GM21367 (cell line): ENCODE measurements around the gene JAKMIP2.
"Not testable (repeated sequence)": the region's sequence is repeated elsewhere in the genome, so short reads cannot be mapped to it uniquely, and the experiment has no call there.

Source experiments
- ATAC-seq: cut with Tn5 transposase; IDR thresholded peaks from one replicate; pipeline ENCODE4 v1.9.1; 2021; ENCODE audit not compliant: unreplicated experiment

JAKMIP2 gene

DNA sequence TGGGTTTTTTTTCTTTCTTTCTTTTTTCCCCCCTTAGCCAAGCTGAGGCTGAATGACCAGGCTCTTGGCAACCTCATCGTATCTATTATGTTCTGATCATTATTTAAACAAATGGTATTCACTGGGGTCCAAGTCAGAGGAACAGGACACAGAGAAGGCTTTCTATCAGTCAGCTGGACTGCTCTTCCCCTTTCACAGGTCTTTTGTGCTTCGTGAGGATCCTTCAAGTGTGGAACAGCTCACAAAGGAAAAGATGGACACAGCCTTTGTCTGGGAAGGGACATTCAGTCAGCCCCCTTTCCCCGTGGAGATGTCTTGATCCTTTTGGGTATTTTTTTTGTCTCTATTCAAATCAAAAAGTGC lies 218.4 kb downstream of the JAKMIP2 start:
- no peak for ATAC-seq

DNA sequence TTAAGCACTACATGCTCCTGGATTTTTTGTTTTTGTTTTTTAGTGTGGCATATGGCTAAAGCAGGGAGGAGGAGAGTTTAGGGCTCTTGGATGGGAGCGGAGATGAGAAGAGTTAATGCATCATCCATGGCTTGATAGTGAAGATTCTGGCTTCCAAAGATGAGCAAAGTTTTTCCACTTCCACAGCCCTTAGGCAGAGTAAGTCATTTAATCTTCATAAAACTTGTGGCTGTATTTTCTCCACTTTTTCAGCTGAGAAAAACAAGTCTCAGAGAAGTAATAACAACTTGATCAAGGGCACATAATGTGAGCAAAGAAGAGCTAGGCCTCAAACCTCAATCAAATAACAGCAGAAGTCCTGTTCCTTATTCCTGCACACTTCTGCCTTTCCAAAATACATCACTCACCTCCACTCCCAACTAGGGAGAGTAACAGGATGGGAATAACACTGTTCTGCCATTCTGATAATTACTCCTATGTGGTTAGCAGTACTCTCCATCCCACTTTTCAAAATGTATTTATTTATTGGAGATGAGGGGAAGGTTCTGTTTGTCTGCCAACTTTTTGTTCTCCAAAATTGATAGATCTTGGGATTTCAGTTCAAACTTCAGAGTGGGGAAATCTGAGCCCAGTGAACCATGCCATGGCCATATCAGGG lies 218.9 kb downstream of the JAKMIP2 start:
- no peak for ATAC-seq

DNA sequence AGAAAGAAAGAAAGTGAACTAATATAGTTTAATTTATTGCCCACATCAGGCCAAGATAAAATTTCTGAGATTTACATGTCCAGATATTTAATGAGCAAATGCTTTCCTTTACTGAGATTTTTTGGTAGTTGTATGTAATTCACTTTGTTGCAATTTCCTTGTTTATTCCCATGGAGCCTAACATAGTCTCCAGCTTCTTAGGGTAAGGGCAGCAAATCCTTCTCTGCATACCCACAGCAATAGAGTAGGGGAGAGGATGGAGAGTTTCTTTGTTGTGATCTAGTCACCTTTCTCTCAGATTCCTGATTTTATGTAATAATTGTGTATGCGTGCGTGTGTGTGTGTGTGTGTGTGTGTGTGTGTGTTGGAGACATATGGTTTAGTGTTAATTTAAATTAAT lies 221.1 kb downstream of the JAKMIP2 start:
- no peak for ATAC-seq

DNA sequence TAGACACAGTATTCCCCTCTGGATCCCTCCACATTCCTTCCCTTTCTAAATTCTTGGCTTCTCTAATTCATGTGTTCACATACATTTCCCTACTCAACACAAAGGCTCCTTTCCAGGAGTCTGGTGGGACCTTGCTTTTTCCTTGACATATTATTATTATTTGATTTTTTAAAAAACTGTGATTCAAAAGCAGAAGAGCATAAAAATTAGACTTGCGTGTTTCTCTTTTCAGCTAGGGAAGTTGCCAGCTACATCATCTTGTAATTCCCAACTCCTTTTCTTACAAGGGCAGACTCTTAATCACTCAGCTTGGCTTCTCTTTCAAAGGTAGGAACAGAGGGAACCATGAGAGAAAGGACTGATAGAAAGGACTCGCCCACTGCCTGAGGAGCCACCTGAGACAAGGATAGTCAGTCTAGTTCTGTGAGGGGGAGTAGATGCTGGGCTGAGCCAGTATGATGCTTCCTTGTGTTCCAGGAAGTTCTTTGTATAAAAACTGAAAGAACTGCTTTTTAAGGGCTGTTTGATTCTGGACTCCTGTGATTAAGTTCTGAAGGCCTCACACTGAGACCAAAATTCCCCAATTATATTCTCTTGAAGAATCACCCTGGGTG lies 221.7 kb downstream of the JAKMIP2 start:
- ATAC-seq: no peak

DNA sequence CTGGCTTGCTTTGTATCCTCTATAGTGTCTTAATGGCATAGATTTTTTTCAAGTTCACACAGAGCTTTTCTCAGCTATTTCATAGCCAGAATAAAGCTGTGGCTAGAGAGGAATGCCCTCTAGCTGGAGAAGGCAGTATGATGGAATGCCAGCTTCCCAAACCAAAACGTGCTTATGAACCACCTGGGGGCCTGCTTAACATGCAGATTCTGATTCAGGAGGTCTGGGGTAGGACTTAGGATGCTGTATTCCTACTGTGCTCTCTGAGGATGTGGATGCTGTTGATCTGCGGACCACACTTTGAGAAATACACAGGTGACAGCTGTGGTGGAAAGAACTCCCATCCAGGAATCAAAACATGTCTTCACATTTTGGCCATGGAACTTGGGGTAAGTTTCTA lies 222.8 kb downstream of the JAKMIP2 start:
- no peak for ATAC-seq

DNA sequence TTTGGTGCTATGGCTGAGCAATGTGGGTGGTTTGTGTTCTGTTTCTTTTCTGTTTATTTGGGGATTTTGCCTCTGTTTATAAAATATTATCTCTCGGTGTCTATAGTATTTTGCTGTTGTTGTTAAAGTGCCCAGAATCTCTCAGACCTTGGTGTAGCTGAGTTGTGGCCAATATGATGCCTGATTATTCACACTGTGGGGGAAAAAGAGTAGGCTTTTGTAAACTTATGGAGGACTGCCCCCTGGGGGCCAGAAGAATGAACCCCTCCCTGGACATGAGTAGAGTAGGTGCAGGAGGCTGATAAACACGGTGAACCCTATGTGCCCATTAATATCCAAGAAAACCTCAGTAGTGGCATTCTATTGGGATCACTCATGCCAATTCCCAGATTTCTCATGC lies 223.7 kb downstream of the JAKMIP2 start:
- no peak for ATAC-seq

DNA sequence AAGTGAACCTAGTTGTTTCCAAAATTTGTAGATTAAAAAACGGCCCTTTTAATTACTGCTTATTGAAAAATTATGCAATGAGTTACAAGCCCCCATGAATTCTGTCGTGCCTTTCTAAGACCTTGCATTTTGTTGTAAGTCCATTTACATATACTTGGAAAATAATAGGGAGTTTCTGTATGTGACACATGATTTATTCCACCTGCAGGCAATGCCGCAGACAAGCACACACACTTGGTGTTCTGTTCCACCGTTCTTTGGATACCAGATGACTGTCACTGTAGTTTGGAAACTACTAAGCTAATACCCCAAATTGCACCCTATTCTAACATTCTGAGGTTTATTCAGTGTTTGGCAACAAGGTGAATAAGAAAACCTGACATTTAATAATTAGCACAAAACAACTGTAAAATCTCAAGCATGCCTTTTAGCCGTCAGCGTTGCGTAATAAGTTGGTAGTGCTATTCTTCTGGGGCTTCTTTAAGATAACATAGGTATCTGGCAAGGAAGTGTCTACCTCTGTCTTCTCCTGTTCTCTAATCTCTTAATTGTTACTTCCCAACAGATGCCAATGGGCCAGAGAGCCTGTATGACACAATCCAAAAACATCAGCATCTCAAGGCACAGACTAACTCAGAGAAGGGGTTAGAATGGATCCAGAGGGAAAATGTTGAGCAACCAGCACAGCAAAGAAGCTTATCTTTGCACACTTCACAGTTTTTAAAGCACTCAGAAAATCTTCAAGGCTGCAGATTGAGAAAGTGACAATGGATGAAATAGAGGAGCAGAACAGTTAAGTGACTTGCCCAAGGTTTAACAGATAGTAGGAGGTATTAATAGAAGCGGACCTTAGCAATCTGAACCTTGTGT lies 224.4 kb downstream of the JAKMIP2 start:
- ATAC-seq: no peak

DNA sequence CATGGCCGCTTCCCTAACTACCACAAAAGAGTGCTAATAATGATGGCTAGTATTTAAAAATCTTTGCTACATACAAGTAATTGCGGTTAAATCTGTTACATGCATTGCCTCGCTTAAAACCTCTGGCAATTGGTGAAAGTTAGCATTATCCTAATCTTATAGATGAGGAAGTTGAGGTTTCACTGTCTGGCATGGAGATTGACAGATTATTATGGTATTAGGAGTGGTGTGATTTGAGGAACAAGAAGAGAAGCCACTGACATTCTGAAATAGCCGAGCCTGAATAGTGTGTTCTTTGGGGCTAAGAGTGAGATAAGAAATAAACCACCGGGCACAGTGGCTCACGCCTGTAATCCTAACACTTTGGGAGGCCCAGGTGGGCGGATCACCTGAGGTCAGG lies 227.4 kb downstream of the JAKMIP2 start:
- ATAC-seq: no peak

DNA sequence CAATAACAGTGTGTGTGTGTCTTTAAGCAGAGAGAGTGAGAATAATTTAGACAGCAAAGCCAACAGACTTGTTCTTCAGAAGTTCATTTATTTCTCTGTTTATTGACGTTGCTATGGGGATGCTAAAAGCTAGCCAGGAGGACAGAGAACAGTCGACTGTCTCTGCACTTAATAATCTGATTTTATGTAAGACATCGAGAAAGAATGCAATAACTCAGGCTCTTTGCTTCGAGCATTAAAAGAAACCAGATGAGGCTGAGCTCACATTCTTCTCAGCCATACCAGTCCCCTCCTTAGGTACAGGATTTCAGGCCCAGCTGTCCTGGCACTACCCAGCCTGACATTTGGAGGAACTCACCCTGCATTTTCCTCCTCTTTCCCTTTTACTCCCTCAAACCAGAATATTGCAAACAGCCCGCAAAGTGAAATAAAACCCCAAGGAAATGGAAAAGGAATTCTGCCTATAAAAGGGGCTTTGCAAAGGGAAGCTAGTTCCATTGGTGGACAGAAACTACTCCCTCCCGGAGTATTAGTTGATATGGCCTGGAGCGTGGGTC lies 228.2 kb downstream of the JAKMIP2 start:
- ATAC-seq: no peak

DNA sequence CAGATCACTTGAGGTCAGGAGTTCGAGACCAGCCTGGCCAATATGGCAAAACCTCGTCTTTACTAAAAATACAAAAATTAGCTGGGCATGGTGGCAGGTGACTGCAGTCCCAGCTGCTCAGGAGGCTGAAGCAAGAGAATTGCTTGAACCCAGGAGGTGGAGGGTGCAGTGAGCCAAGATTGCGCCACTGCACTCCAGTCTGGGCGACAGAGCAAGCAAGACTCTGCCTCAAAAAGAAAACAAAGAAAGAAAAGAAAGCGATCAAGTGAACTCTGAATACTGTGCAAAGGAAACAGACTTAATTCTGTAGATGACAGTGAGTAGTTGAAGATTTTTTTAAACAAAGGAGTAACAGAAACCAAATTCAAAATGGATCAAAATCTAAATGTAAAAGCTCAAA lies 228.7 kb downstream of the JAKMIP2 start:
- ATAC-seq: not testable (repeated sequence)

DNA sequence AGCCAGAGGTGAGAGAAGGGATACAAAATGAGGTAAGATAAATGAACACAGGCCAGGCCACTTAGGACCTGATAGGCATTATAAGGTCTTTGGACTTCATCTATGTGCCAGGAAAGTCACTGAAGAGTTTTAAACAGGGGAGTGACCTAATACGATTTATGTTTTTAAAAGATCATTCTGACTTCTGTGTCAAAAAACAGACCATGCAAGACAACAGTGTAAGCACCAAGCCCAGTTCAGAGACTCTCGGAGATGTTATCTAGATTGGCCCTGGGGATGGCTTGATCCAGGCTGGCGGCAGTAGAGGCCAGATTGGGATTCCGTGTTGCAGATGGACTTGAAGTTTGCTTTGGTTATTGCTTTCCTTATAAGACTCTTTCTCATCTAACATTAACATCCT lies 229.6 kb downstream of the JAKMIP2 start:
- ATAC-seq: no peak

DNA sequence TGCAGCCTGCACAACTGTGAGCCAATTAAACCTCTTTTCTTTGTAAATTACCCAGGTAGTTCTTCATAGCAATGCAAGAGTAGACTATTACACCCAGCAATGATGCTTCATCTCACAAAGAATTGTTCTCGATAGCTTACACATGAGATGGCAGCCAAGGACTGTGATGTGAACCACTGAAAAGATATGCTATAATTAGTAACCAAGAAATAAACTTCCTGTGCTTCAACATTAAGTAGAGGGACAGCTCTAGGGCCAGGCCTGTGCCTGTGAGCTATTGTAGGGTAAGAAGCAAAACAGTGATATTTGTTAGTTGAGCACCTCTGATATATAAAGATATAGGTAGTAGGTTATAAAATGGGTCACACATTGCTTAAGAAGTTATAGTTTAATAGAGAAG lies 230.9 kb downstream of the JAKMIP2 start:
- no peak for ATAC-seq

DNA sequence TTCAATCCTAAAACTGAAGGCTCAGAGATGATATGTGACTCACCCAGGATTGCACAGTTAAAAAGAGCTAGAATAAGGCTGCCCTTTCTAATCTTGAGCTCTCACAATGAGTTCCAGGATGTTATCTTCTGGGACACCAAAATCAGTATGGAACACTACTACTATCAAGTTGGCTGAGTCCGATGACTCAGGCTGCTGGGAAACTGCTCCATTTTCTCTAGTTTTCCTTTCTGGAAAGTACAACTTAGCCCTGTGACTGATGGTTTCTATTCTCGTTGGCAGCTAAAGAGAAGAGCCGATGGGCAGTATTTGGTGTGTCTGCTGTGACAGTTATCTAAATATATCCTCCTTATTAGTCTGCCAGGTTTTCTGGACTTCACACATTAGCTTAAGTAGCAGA lies 234.8 kb downstream of the JAKMIP2 start:
- ATAC-seq: no peak

DNA sequence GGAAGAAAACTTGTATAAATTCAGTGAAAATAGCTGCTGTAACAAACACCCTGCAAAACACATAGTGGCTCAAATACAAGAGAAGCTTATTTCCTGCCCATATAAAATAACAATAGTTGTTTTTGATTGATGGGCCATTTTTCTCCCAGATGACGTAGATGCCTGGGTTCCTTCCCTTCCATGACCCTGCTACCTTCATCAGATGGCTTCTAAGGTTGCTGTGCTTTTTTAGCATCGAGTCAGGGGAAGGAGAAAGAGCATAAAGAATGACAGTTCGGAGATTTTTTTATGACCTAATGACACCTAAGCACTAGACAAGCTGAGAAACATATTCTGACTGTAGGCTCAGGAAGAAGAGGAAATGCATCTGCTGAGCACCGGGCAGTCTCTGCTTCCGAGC lies 238.0 kb downstream of the JAKMIP2 start:
- ATAC-seq: no peak

DNA sequence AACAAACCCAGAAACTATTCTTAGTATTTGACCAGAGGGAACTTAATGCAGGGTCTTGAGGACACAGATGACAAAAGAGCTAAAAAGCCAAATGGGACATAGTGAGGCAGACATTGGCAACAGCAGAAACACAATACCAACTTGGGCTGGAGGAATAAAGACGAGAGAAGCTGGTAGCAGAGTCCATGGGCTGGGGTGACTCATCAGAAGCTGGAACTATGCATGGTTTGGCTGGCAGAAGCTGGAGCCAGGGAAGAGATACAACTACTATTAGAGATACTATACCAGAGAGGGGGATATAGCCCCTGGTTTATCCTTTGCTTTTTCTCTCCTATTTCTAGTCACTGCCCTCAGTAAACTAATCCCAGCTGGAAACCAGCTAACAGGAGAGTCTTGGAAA lies 243.5 kb downstream of the JAKMIP2 start:
- no peak for ATAC-seq

DNA sequence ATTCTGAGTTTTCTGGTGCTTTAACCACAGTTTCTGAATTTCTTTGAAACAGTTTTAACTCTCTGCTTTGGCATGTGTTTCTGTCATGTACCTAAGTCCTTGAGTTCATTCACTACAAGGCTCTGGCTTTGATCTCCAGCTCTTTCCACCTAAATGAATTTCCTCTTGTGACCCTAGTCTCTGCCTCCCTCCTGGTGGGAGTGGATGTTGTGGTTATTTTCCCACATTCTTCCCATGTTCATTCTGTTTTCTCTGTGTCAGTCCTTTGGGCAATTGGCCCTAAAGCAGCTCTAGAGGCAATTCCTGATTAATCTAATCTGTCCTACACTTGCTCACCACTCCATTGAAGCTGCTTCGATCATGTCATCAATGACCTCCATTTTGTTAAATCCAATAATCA lies 244.3 kb downstream of the JAKMIP2 start:
- no peak for ATAC-seq
